Endothelial cell of umbilical vein (primary cell): ENCODE results near the gene C3orf33. TPM values are rescaled to one million over a fixed set of nuclear protein-coding genes. Genes with fewer than 3 reads are reported as not detected.
A peak's percentile ranks its signal among the peaks of the same experiment; 100 is the strongest.

ENCODE experiments used
- BruUV-seq: library from RNA; stranded (reverse); fragments of 400-500 nt; replicated peaks from 2 replicates; lab custom pipeline; 2021; lab: Mats Ljungman, UMichigan
- CTCF ChIA-PET: fragments of 300-600, 350-600 bp; sonication (Branson Sonifier 250); formaldehyde crosslinking; loops from one replicate; lab custom pipeline; 2021; ENCODE audit warnings: antibody characterized with exemption, inconsistent platforms; lab: Charles Lee
- POLR2A ChIA-PET: fragments of 300-600, 350-600 bp; sonication (Branson Sonifier 250); formaldehyde crosslinking; loops from one replicate; lab custom pipeline; 2021; ENCODE audit warnings: antibody characterized with exemption, inconsistent platforms; lab: Charles Lee
- DNase-seq: peaks from one replicate; pipeline ENCODE4 v3.0.0-alpha.2; 2011; ENCODE audit warnings: low read depth, low spot score
- FAIRE-seq: peaks from 2 replicates; lab custom pipeline; 2011; peaks lifted over from hg19 to GRCh38; lab: Jason Lieb, UNC
- H2AFZ ChIP-seq: 2 replicates; pipeline ENCODE4 v1.6.0; 2012; ENCODE audit warnings: low read depth, low read length, control low read depth, inconsistent platforms
- H3K27ac ChIP-seq: 2 replicates; pipeline ENCODE4 v1.5.1; 2011; ENCODE audit warnings: low read depth, mild to moderate bottlenecking, control low read depth, low read length, moderate library complexity; ENCODE audit not compliant: insufficient read depth
- H3K27me3 ChIP-seq, 2 experiments: 2 replicates each; pipeline versions ENCODE4 v1.6.0 to v1.6.1; 2011; ENCODE audit warnings: low read length in 2 of 2, mixed read lengths in 1 of 2; ENCODE audit not compliant: control insufficient read depth in 2 of 2, insufficient read depth in 2 of 2
- H3K36me3 ChIP-seq, 2 experiments: 2 replicates in 1 of 2; 3 replicates in 1 of 2; pipeline ENCODE4 v1.5.1; 2011; ENCODE audit warnings: low read length in 2 of 2, mild to moderate bottlenecking in 1 of 2, moderate library complexity in 1 of 2; ENCODE audit not compliant: control insufficient read depth in 2 of 2, insufficient read depth in 2 of 2; ENCODE audit errors: extremely low read depth in 1 of 2
- H3K4me1 ChIP-seq: 3 replicates; pipeline ENCODE4 v1.5.1; 2011; ENCODE audit warnings: mild to moderate bottlenecking, low read length; ENCODE audit not compliant: control insufficient read depth, insufficient read depth; ENCODE audit errors: extremely low read depth
- H3K4me2 ChIP-seq: 2 replicates; pipeline ENCODE4 v1.6.1; 2011; ENCODE audit warnings: low read length, control low read depth, mixed read lengths; ENCODE audit not compliant: insufficient read depth
- H3K4me3 ChIP-seq, 3 experiments: fragments of 200-600 bp in 1 of 3; sonication (generic), shearing (Covaris generic) in 1 of 3; replicated peaks in 1 of 3; 2 replicates each; pipeline ENCODE4 v1.5.1; 2011 to 2016; ENCODE audit warnings: control low read depth in 3 of 3, low read length in 3 of 3, mild to moderate bottlenecking in 2 of 3, inconsistent platforms in 1 of 3, low read depth in 1 of 3, moderate library complexity in 1 of 3; ENCODE audit not compliant: insufficient read depth in 1 of 3
- H3K79me2 ChIP-seq: 2 replicates; pipeline ENCODE4 v1.6.0; 2012; ENCODE audit warnings: low read length, inconsistent platforms; ENCODE audit not compliant: control insufficient read depth, insufficient read depth
- H3K9ac ChIP-seq: replicated peaks from 2 replicates; pipeline ENCODE3; 2011; ENCODE audit warnings: low read length, control low read depth; ENCODE audit not compliant: insufficient read depth; ENCODE audit errors: extremely low read depth
- H3K9me1 ChIP-seq: replicated peaks from 3 replicates; pipeline ENCODE4 v1.6.0; 2011; ENCODE audit warnings: mild to moderate bottlenecking, low read length; ENCODE audit not compliant: control insufficient read depth, insufficient read depth; ENCODE audit errors: extremely low read depth
- H3K9me3 ChIP-seq: replicated peaks from 2 replicates; pipeline ENCODE4 v1.5.1; 2012; ENCODE audit warnings: low read length, inconsistent platforms; ENCODE audit not compliant: control insufficient read depth, insufficient read depth
- H4K20me1 ChIP-seq: replicated peaks from 2 replicates; pipeline ENCODE3; 2011; ENCODE audit warnings: mild to moderate bottlenecking, low read length; ENCODE audit not compliant: control insufficient read depth, insufficient read depth; ENCODE audit errors: extremely low read depth
- CTCF ChIP-seq, 2 donors: IDR thresholded peaks; 1 replicate in 1 of 2; 2 replicates in 1 of 2; pipeline ENCODE4 v1.5.1; 2011; ENCODE audit warnings: low read length in 2 of 2, mild to moderate bottlenecking in 2 of 2, moderate library complexity in 2 of 2, control low read depth in 1 of 2, inconsistent platforms in 1 of 2, low read depth in 1 of 2; ENCODE audit not compliant: insufficient read depth in 1 of 2; ENCODE audit errors: extremely low read depth in 1 of 2
- FOS ChIP-seq: IDR thresholded peaks from 2 replicates; pipeline ENCODE4 v1.6.1; 2011; ENCODE audit warnings: mild to moderate bottlenecking, low read length, moderate library complexity, borderline replicate concordance; ENCODE audit not compliant: insufficient read depth
- JUN ChIP-seq: IDR thresholded peaks from 2 replicates; pipeline ENCODE4 v1.6.1; 2011; ENCODE audit warnings: borderline replicate concordance, low read depth; ENCODE audit not compliant: insufficient read length, insufficient read depth
- POLR2AphosphoS5 ChIP-seq: IDR thresholded peaks from 2 replicates; pipeline ENCODE4 v1.6.1; 2012; ENCODE audit warnings: low read depth, mild to moderate bottlenecking, control low read depth, low read length, moderate library complexity; ENCODE audit not compliant: insufficient read depth
- dilution Hi-C: fragments of 300-500 bp; cut with MboI; formaldehyde crosslinking; loops from one replicate; pipeline ENCODE4 v1.15.0; 2019; ENCODE audit warnings: low sequenced_read_pairs; ENCODE audit not compliant: extremely low pct_ligation_motif_present
- intact Hi-C: fragments of 100-400 bp; cut with micrococcal nuclease; formaldehyde crosslinking; loops from one replicate; pipeline ENCODE4 v1.10.0; 2022
- polyA plus RNA-seq, 4 experiments: library from polyadenylated mRNA; depleted of rRNA in 3 of 4; stranded (reverse) in 3 of 4; unstranded in 1 of 4; fragments of >200 nt; gene quantifications; 2 replicates each; pipeline versions ENCODE4 v1.2.1 to v1.2.3, GENCODE V29; 2011 to 2012; ENCODE audit warnings: missing spikeins in 1 of 4
- total RNA-seq: library from RNA; stranded (reverse); gene quantifications from 2 replicates; pipeline ENCODE4 v1.2.3, GENCODE V29; 2021
- TF ChIP-seq, protein P1 (sequence below): IDR thresholded peaks from 2 replicates; pipeline ENCODE4 v1.6.1; 2011; ENCODE audit not compliant: insufficient read depth, insufficient read length

C3orf33 gene
- total and polyA plus RNA-seq, 2 donors (not counting 3 experiments of a cell fraction or from before 2014, with no cell fraction given): 1.7 to 2.3 TPM

- TF ChIP-seq, protein P1, sequence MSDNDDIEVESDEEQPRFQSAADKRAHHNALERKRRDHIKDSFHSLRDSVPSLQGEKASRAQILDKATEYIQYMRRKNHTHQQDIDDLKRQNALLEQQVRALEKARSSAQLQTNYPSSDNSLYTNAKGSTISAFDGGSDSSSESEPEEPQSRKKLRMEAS: no peak
- TF ChIP-seq JUN (no peak), CTCF (IDR thresholded peaks at IDR 0.05; ENCODE audit: extremely low read depth in 1 of 2, insufficient read depth in 1 of 2, low read depth in 1 of 2, low read length in 2 of 2) (no peak), FOS (no peak), POLR2AphosphoS5 (no peak)
- peaks cover 6% of the 10 kb centered on the region for H3K4me1 ChIP-seq
- peak overlapping the region; percentile 83 for H3K9ac ChIP-seq
- intact Hi-C loops (loop anchor here (5.0 kb wide), 1 partner anchor 87 kb away; no protein-coding TSS in a partner anchor), dilution Hi-C loops (no loop called here)
- FAIRE-seq (peak; percentile 33), DNase-seq (no peak)
- no peaks in the 10 kb centered on the region for H3K9me3 ChIP-seq
- H4K20me1 ChIP-seq: no peaks in the 10 kb centered on the region
- H2AFZ ChIP-seq: peak overlapping the region; percentile 96
- H3K27ac ChIP-seq: no peak overlapping the region
- POLR2A ChIA-PET: interaction anchor here (1.0 to 1.6 kb wide), 4 partner anchors 48 to 68 kb away, joined by 3 to 4 read pairs (median 4); partner anchors contain the start of genes GMPS and SLC33A1
- peaks cover 2% of the 10 kb centered on the region for H3K9me1 ChIP-seq
- no peaks in the 10 kb centered on the region for H3K27me3 ChIP-seq
- no peaks in the 10 kb centered on the region for H3K79me2 ChIP-seq
- peak overlapping the region; percentile 76 for H3K4me2 ChIP-seq
- CTCF ChIA-PET: interaction anchor here (0.6 to 2.5 kb wide), 57 partner anchors 8 to 345 kb away, joined by 3 to 40 read pairs (median 5); partner anchors contain the start of genes GMPS, PLCH1 and SLC33A1
- H3K36me3 ChIP-seq: no peaks in the 10 kb centered on the region
- BruUV-seq: TSS peak; percentile 36
- H3K4me3 ChIP-seq: peak overlapping the region; percentile 75 to 93 (median 84)
Observed at GRCh38 chr3:155805204-155805801, 775 bp downstream of the C3orf33 start.
